NCI-H510A treated with DMSO at 0.1 percent for 48 hours (cell line): Measurements from ENCODE around the gene NFASC.

Source experiments
- DNase-seq: peaks from one replicate; lab custom pipeline; 2025; lab: John Stamatoyannopoulos, UW

Gene NFASC

DNA sequence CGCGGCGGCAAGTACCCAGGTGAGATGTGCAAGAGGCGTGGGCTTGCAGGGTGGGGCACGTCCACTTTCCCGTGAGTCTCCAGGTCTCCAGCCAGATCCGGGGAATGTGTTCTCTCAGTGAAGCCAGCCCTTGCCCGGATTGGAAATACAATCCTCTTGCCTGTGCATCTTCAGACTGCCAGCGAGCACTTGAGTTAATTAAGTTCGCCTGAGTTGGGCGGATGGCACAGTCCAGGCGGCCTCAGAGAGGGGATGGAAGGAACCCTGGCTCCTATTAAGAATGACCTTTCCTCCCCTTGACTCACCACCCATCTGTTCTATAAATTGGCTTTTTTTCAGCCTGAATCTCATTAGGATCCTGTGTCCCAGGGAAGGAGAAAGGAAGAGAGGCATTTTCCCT, 139.0 kb downstream of the NFASC start:
- DNase-seq, result peak; percentile 31

DNA sequence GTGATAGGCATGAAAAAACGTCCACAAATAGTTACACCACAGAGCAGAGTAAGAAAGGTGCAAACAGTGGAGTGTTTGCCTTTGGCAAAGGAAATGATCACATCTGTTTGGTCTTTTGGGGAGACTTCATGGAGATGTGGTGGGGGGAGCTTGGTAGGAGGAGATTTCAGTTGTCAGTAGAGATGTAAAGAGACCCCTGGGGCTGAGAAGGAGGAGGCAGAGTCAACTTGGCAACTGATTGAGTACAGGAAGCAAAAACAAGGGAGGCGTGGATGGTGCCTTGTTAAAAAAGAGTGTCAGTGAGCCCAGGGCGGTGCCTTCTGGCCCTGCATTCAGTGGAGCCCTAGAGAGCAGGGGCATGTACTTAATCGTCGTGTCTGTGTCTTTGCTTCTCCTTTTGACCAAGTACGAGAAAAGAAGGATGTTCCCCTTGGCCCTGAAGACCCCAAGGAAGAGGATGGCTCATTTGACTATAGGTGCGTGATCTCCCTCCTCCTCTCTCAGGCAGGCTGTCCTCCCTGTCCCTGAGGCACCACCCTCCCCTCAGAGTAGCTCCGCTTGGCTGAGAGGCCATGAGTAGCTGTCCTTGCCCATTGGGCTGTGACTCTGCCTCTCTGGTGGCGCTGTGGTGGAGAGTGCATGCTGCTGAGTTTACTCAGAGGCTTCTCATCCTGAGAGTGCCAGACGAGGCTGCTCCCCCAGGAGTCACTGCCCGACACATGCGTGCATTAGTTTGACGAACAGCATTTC, 141.9 kb downstream of the NFASC start:
- peak; percentile 58 for DNase-seq

DNA sequence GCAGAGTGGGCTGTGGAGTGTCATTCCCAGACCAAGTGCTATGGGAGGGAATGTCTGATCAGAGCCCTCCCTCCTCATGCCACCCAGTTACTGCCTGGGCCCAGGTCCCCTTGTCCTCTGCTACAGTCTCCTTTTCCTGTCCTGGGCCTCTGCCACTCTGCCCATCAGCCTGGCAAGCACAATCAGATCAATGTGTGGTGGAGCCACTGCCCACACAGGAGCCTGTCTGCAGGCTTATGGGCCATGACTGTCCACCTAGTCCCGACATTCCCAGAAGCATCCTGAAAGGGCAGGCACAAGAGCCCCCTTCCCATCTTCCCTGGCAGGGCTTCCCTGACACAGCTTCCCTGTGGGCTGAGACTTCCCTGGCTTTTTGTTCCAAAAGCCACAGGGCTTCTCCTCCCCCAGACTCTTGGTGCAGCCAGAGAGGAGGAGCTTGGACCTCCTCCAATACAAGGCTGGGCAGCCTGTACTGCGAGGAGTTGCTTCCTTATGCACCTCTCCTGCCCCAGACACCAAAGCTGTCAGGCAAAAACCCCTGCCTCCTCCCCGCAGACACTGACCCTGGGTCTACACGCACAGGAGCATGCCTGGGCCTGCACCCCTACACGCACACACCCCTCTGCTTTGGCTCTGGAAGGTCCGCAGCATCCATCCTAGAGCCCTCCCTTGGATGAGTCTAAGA, 143.2 kb downstream of the NFASC start:
- DNase-seq, result peak; percentile 35

DNA sequence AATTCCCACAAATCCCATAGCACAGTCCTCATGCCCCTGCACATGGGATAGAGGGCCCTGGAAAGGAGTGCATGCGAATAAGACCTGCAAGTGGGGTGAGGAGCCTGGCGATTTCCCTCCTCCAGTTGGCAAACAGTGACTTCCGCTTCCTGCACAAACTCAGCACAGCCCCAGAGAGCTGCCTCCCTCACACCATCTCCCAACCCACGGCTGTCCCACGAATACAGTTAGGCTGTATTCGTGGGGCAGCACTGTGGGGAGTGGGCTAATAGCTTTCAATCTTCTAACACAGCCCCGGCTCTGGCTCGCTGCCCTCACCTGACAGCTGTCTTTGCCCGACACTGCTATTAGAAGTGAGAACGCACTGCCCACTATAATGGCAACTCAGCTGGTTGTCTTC, 144.1 kb downstream of the NFASC start:
- DNase-seq, result no peak

DNA sequence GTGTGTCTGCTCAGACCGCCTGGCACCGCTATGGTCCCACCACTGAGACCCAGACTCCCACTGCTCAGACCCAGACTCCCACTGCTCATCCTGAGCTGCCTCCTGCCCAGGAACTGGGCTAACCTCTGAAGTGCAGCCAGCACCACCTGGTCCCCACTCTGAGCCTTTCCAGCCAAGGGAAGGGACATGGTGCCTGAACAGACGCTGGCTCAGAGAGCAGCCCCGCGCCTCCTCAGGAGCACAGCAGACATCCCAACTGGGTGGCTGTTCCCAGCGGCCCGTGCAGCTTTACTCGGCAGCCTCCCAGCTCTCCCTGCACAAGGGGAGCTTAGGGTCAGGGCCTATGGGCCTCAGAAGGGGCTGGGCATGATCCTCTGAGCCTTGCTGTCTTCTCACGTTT, 144.6 kb downstream of the NFASC start:
- no peak for DNase-seq

DNA sequence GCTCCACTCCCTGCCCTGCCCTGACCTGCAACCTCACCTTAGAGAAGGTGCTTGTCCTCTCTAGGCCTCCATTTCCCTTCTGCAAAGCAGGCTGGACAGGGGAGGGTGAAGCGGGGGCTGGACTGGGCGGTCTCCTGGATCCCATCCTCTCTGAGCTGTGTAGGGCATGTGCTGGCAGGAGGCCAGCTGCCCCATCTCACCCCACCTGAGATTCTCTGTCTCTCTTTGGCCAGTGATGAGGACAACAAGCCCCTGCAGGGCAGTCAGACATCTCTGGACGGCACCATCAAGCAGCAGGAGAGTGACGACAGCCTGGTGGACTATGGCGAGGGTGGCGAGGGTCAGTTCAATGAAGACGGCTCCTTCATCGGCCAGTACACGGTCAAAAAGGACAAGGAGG, 145.4 kb downstream of the NFASC start:
- no peak for DNase-seq

DNA sequence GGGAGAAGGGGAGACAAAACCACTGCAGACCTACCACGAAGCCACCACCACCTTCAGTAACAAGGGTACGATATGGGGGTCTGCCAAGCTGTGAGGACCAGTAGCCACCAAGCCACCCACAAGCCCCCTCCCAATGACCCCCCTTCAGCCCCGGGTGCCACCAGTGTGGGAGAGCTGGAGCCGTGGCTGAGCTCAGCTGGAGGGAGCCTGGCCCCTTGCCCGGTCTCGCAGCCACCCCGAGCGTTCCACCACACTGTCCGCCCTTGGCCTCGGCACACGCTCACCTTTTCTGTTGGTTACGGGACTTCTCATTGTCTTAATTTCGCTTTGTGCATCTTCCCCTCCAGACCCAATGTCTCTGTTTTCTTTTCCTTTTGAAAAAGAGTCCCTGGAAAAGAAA, 145.9 kb downstream of the NFASC start:
- DNase-seq, result no peak

DNA sequence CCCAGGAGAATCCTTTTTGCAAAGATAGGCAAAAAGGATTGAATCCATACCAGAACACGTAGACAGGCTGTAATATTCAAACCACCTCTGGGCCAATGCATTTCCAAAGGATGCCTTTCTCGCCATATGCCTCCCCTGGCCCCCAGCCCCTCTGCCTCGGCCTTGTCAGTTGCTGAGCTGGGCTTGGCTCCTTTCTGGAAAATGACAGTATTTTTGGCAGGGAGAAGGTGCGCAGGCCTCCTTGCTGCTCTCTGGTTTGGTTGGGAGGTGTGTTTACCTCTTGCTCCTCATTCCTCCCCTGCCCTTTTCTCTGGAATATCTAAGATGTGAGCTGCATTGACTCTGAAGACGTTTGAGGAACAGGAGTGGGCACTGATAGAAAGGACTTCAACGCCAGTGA, 146.3 kb downstream of the NFASC start:
- no peak for DNase-seq

DNA sequence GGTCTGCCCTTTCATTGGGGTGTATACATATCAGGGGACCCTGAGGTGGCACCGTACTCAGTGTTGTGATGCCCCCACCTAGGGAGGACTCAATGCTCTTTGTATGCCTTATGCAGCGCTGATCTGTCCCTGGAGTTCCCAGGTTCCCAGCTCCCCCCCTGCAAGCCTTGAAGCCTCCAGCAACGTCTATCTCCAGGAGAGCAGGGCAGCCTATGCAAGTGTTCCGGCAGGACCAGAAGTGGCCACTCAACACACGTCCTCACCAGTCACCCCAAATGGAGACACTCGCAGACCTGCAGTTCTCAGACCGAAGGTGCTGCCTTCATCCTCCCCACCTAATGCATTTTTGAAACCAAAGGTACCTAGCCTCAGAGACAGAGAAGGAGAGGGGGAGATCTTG, 147.1 kb downstream of the NFASC start:
- DNase-seq, result no peak

DNA sequence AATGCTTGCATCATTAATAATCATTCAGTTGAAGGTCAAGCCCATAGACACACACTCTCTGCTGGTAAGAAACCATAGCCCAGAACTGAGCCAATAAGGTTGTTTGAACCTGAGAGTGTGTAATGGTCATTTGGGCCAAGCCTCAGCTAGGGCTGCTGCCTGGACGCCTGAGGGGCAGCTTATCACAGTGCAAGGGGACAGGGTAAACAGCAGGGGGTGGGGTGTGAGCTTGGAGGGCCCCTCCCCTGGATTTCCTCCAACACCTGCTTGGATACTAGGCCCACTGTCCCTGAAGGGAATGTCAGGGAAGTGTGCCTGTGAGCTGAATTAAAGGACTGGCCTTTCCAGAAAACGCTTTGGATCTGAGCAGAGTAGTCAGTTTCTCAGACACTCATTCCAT, 147.7 kb downstream of the NFASC start:
- DNase-seq, result no peak

DNA sequence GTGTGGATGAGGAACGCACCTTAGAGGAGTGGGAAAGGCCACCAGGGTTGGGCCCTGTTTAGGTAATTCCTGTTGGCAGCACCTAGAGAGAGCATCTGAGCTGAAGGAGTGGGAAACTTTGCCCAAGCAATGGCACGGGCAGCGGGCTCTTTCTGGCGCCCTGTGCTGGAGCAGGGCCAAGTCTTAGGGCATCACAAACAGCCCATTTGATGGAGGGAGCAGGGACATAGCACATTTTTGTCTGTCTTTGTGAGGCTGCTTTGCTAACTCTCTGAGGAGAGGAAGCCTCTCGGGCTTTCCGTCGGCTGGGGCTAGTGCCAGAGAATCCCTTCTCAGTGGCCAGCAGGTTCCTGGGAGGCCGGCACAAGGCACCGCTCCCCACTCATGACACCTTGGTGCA, 149.8 kb downstream of the NFASC start:
- no peak for DNase-seq

DNA sequence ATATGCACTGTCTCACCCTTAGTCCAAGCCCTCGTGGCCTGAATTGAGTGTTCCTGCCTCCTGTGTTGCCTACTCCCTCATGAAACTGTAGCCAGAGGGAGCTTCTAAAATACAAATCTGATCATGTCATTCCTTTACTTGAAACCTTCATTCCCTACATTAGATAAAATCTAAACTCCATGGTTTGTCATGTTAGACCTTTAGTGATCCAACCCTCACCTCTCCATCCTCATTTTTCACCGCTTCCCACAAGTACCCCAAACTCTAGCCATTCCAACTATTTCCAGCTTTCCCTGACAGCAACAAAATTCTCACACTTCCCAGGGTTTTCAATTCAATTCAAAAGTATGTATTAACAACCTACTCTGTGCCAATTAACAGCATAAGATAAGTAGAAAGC, 154.0 kb downstream of the NFASC start:
- no peak for DNase-seq

DNA sequence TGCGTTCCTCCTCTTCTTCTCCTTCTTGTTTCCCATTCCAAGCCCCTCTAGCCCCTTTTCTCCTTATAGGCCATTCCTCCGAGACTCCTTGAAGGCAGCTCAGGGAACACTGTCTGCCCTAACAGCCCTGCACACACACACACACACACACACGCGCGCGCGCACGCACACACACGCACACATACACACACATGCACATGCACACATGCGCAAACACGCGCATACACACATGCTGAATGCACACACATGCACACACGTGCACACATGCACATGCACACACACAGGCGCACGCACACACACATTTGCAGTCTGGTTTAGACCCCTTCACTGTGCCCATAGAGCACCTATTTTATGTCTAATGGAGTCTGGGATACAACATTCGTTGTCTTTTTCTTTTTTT, 154.6 kb downstream of the NFASC start:
- DNase-seq, result no peak

DNA sequence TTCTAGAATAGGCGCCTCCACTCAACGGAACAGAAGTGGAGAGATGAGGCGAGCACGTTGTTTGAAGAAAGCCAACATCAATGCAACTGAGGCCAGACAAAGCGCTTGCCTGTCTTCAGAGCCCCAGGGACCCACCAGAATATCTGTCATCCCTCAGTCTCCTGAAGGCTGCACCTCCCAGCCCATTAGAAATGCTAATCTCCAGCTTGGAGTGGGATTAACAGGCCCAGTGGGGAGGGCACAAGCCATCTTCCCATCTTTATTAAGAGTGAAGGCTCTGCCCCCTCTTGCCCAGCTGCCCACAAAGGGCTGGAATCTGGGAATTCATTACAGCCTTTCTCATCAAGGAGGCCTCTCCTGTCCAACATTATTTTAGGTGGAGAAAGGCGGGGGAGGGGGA, 155.5 kb downstream of the NFASC start:
- DNase-seq, result no peak

DNA sequence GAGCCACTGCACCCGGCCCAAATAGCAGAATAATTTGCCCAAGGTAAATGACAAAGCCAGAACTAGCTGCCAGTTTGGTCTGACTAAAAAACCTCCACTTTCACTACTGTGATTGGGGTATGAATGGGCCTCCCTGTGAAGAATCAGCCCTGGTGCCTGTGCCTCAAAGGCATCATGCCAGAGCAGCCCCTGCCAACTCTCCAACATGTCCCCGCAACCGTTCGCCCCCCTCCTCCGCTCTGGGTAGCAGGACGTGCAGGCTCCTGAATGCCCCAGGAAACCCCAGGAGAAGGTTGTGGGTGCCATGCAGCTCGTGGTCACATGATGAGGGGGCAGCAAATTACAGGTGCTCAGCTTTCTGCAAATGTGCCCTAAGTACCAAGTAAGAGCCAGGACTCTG, 157.7 kb downstream of the NFASC start:
- no peak for DNase-seq

DNA sequence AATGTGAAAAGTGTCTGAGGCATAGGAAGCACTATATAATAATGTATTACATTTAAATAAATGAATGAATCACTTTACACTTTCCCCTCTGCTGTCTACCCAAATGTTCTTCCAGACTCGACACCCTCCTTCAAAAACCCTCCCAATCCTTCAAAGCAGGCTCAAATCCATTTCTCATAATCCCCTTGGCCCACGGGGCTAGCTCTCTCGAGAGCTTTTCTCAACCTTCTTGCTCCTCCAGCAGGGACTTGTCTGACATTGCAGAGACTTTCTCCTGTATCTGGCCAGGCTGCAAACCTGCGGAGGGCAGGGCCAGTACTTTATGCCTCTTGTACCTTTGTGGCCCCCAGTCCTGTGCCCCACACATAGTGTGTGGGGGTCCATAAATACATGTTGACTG, 158.3 kb downstream of the NFASC start:
- DNase-seq, result no peak

DNA sequence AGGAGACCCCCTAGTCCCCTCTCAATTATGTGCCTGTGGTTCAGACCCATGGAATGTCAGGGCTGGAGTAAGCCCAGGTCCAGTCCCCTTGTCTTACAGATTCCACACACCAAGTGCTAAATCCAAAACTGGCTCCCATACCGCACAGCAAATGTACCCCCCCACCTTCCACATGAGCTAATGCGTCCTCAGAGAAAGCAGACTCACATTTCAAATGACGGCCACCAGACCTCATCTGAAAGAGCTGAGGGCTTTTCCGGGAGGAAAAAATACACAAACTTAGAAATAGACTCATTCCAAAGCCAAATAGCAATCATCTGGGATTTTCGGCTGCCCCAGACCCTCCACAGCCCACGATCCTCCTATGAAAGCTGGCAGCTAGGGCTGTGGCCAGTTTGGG, 159.6 kb downstream of the NFASC start:
- no peak for DNase-seq

DNA sequence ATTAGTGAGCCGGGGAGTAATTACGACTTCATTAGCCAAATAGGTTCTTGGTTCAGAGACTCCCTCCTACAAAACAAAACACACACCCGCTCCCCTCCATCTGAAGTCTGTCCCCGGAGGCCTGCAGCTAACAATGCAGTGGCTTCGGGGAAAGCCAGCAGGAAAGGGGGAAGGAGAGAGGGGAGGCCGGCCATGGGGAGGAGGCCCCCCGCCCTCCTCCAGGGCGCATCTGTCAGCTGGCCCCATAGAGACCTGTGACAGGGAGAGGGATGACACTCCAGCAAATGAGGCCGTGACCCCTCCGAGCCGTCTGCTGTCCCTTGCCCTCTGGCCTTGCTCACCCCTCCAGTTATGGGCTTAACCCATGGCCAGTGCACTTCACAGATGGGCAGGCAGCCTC, 160.2 kb downstream of the NFASC start:
- no peak for DNase-seq

DNA sequence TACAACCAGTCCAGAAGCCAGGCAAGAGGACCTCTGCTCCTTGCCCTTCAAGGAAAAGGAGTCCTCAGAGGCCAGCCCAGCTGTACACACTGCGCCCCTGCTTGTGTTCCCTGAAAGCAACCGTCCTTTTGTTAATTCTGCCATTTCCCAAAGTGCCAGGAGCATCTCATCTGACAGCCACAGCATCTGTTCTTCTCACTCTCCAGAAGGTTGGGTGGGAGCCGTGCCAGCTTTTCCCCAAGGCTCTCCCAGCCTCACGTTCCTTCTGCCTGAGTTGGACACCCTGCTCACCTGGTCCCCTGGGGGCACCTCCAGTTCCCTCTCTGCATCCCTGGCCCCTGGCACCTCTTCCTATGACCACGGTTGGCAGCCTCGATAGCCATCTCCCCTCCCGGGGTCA, 161.8 kb downstream of the NFASC start:
- no peak for DNase-seq

DNA sequence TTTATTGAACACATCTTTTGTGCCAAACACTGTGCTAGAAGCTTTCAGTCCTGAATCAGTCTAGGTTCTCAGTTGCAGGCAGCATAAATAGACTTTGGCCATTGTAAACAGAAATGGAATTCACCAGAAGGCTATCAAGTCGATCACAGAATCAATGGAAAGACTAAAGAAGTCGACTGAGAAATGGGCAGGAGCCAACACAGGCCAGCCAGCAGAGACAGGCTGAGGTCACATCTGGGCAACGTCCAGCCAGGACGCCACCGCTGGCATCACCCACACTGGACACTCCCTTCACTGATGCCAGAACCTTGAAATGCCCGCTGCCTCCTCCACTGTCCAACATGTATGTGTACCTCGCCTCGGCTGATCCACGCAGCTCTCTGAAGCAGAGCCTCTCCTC, 166.9 kb downstream of the NFASC start:
- no peak for DNase-seq

DNA sequence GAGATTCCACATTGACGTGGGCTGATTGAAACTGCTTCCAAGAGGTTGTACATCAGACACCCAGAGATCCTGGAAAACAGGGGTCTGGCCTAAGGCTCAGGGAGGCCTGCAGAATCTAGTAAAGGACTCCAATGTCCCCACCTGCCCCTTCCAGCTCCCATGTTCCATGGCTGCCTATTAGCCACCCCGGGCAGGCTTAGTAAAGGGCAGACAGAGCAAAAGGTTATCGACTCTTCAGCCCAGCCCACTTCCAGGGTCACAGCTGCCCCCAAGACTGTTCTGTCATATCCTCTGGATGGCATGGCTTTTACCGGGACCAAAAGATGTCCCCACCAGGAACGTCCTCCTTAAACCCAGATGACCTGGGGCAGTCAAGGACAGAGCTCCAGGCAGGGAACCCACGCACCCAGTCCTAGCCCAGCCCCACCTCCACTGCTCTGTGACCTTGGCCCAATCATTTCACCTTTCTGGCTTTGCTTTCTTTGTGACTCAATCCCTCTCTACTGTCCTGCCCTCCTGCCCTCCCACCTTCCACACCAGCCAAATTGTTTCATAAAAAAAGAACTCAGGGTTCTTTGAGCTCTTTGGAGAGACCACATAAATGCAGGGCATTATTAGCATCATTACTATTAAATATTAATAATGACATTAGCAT, 167.6 kb downstream of the NFASC start:
- DNase-seq, result no peak

DNA sequence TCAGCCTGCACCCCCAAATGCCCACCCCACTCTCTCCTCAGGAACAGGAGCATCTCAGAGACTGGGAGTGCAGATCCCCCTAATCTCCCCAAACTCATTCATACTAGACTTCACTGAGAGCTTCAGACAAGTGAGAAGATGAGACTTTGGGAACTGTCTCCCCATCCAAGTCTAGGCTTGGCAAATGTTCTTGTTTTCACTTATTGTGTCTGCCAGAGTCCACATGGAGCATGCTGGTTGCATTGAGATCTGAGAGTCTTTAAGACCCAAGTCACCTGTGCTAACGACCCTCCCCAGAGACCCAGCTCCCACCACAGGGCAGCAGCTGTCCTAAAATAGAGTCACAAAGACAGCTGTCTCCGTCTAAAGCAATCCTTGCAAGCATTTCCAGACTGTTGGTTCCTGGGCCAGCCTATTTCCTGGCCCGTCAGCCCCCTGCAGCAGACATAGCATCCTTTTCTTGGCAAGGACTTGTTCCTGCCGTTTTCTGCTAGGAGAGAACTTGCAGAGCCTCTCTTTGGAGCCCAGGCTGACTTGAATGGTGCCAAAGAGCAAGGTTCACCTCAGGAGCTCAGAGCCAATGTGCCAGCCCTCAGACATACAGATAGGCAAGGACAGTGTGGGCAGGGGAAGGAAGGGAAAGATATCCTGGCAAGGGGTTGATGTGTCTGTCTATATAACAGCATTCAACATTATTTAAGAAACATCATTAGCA, 170.5 kb downstream of the NFASC start:
- no peak for DNase-seq
